HEK293 (cell line): ENCODE data around the gene MAS1.
A peak's percentile ranks its signal among the peaks of the same experiment; 100 is the strongest.

Experiments
- CTCF ChIA-PET: fragments of 350-600 bp; formaldehyde crosslinking; extraction: SDS; loops from one replicate; lab custom pipeline; 2021; ENCODE audit warnings: antibody characterized with exemption; lab: Yijun Ruan, JAX
- POLR2A ChIA-PET: fragments of 300-600 bp; formaldehyde crosslinking; extraction: SDS; loops from one replicate; lab custom pipeline; 2020; ENCODE audit warnings: antibody characterized with exemption, inconsistent platforms; lab: Yijun Ruan, JAX
- H3K27ac ChIP-seq: fragments of 200-500 bp; sonication (Bioruptor generic); 2 replicates; pipeline ENCODE4 v1.5.1; 2014; ENCODE audit warnings: low read depth, low read length, control low read depth, inconsistent platforms; ENCODE audit errors: extremely low read depth
- H3K36me3 ChIP-seq, 2 experiments: fragments of 200-500 bp in 1 of 2; sonication (Bioruptor generic) in 1 of 2; 1 replicate in 1 of 2; 2 replicates in 1 of 2; pipeline ENCODE4 v1.5.1; 2014 to 2017; ENCODE audit warnings: inconsistent platforms in 2 of 2, low read length in 2 of 2; ENCODE audit not compliant: control insufficient read depth in 2 of 2, insufficient read depth in 1 of 2
- H3K4me1 ChIP-seq: fragments of 200-500 bp; sonication (Bioruptor generic); 2 replicates; pipeline ENCODE4 v1.5.1; 2014; ENCODE audit warnings: mild to moderate bottlenecking, low read length, inconsistent platforms; ENCODE audit not compliant: control insufficient read depth, insufficient read depth
- H3K4me3 ChIP-seq: 2 replicates; pipeline ENCODE4 v1.5.1; 2011; ENCODE audit warnings: low read depth, mild to moderate bottlenecking, control low read depth, low read length, moderate library complexity
- H3K9me3 ChIP-seq: fragments of 200-500 bp; sonication (Bioruptor generic); 2 replicates; pipeline ENCODE4 v1.5.1; 2014; ENCODE audit warnings: low read depth, low read length, inconsistent platforms; ENCODE audit not compliant: control insufficient read depth, insufficient read depth
- AEBP2 ChIP-seq: fragments of 450-650 bp; formaldehyde crosslinking; IDR thresholded peaks from 2 replicates; pipeline ENCODE4 v1.5.1; 2016; ENCODE audit warnings: missing biosample characterization, missing genetic modification characterization, borderline replicate concordance
- FEZF1 ChIP-seq: fragments of 450-650 bp; formaldehyde crosslinking; IDR thresholded peaks from 2 replicates; pipeline ENCODE4 v1.5.1; 2016; ENCODE audit warnings: missing biosample characterization, missing genetic modification characterization
- GLIS1 ChIP-seq: fragments of 450-650 bp; formaldehyde crosslinking; IDR thresholded peaks from 2 replicates; pipeline ENCODE4 v1.5.1; 2016; ENCODE audit warnings: missing biosample characterization, missing genetic modification characterization
- KLF9 ChIP-seq: fragments of 450-650 bp; formaldehyde crosslinking; IDR thresholded peaks from 2 replicates; pipeline ENCODE4 v1.5.1; 2016; ENCODE audit warnings: missing biosample characterization, missing genetic modification characterization, low read depth
- PBX3 ChIP-seq: sonication (generic); formaldehyde crosslinking; IDR thresholded peaks from 2 replicates; pipeline ENCODE4 v1.8.1; 2022; ENCODE audit warnings: mild to moderate bottlenecking, moderate library complexity, missing genetic modification reagents
- PRDM6 ChIP-seq: fragments of 450-650 bp; formaldehyde crosslinking; IDR thresholded peaks from 2 replicates; pipeline ENCODE4 v1.5.1; 2017; ENCODE audit warnings: missing biosample characterization, missing genetic modification characterization
- RBAK ChIP-seq: fragments of 450-650 bp; formaldehyde crosslinking; IDR thresholded peaks from 2 replicates; pipeline ENCODE4 v1.5.1; 2016; ENCODE audit warnings: missing biosample characterization, missing genetic modification characterization
- SCRT2 ChIP-seq: fragments of 450-650 bp; formaldehyde crosslinking; IDR thresholded peaks from 2 replicates; pipeline ENCODE4 v1.5.1; 2016; ENCODE audit warnings: missing biosample characterization, missing genetic modification characterization
- SP3 ChIP-seq: fragments of 450-650 bp; formaldehyde crosslinking; IDR thresholded peaks from 2 replicates; pipeline ENCODE4 v1.5.1; 2016; ENCODE audit warnings: missing biosample characterization, missing genetic modification characterization
- SP7 ChIP-seq: fragments of 450-650 bp; formaldehyde crosslinking; IDR thresholded peaks from 2 replicates; pipeline ENCODE4 v1.5.1; 2016; ENCODE audit warnings: missing biosample characterization, missing genetic modification characterization
- TRIM28 ChIP-seq: IDR thresholded peaks from 2 replicates; pipeline ENCODE4 v1.6.1; 2011; ENCODE audit warnings: low read length, control low read depth, borderline replicate concordance
- ZBTB10 ChIP-seq: fragments of 450-650 bp; formaldehyde crosslinking; IDR thresholded peaks from 2 replicates; pipeline ENCODE4 v1.5.1; 2016; ENCODE audit warnings: missing biosample characterization, missing genetic modification characterization
- ZBTB20 ChIP-seq: fragments of 450-650 bp; formaldehyde crosslinking; IDR thresholded peaks from 2 replicates; pipeline ENCODE4 v1.5.1; 2016; ENCODE audit warnings: missing biosample characterization, missing genetic modification characterization
- ZNF175 ChIP-seq: fragments of 450-650 bp; formaldehyde crosslinking; IDR thresholded peaks from 2 replicates; pipeline ENCODE4 v1.5.1; 2016; ENCODE audit warnings: missing biosample characterization, missing genetic modification characterization
- ZNF335 ChIP-seq: fragments of 450-650 bp; formaldehyde crosslinking; conservative IDR thresholded peaks from 2 replicates; pipeline ENCODE4 v1.5.1; 2016; ENCODE audit warnings: missing biosample characterization, missing genetic modification characterization
- ZNF404 ChIP-seq: fragments of 450-650 bp; formaldehyde crosslinking; IDR thresholded peaks from 2 replicates; pipeline ENCODE4 v1.5.1; 2017; ENCODE audit warnings: missing biosample characterization, missing genetic modification characterization
- ZNF433 ChIP-seq: fragments of 450-650 bp; formaldehyde crosslinking; IDR thresholded peaks from 2 replicates; pipeline ENCODE4 v1.5.1; 2016; ENCODE audit warnings: missing biosample characterization, missing genetic modification characterization, low read depth
- ZNF677 ChIP-seq: fragments of 450-650 bp; IDR thresholded peaks from 2 replicates; pipeline ENCODE4 v1.5.0; 2018; ENCODE audit warnings: missing biosample characterization, mild to moderate bottlenecking, missing genetic modification characterization, moderate library complexity

The MAS1 gene

GRCh38 chr6:159908535-159908934 lies 17.7 kb downstream of the MAS1 start (continued):
- TF ChIP-seq ZBTB10 (no peak), GLIS1 (no peak)

GRCh38 chr6:159908979-159909378 lies 18.2 kb downstream of the MAS1 start:
- ChIA-PET POLR2A (no interaction called here), CTCF (interaction anchor here (0.6 kb wide), 1 partner anchor 12 kb away, joined by 3 read pairs; no protein-coding TSS in a partner anchor)
- no peaks in the 10 kb centered on the region for H3K9me3 ChIP-seq
- TF ChIP-seq AEBP2 (tag by site-specific recombination) (no peak), PBX3 (CRISPR knock-in tag) (no peak), ZNF404 (tag by site-specific recombination) (no peak), FEZF1 (peak; percentile 64), SP3 (tag by site-specific recombination) (no peak), ZBTB20 (tag by site-specific recombination) (no peak), SCRT2 (tag by site-specific recombination) (0 out of 2 replicates have a peak, but pooled peaks have one; percentile 11), ZNF175 (no peak), KLF9 (tag by site-specific recombination) (no peak), SP7 (tag by site-specific recombination) (no peak), ZNF335 (no peak), PRDM6 (tag by site-specific recombination) (no peak), ZNF433 (tag by site-specific recombination) (no peak), RBAK (tag by site-specific recombination) (no peak)
- no peak overlapping the region for H3K4me3 ChIP-seq
- H3K4me1 ChIP-seq = no peaks in the 10 kb centered on the region
- no peak overlapping the region for H3K27ac ChIP-seq
- H3K36me3 ChIP-seq = no peaks in the 10 kb centered on the region

- Histone ChIP-seq H3K27ac (no peak overlapping the region), H3K4me1 (no peaks in the 10 kb centered on the region), H3K36me3 (no peaks in the 10 kb centered on the region), H3K4me3 (no peak overlapping the region), H3K9me3 (no peaks in the 10 kb centered on the region)
- ChIA-PET POLR2A (no interaction called here), CTCF (no interaction called here)
- TF ChIP-seq TRIM28 (peak; percentile 60; the same call in 1 of the 2 replicates), ZNF677 (tag by site-specific recombination) (no peak)
These were observed 19.6 kb downstream of the MAS1 start for GRCh38 chr6:159910342-159910741.
